Keratinocyte (primary cell): ENCODE data around the gene PSMB7.

Experiments used
- EZH2 ChIP-seq: IDR thresholded peaks from one replicate; pipeline ENCODE4 v1.6.1; 2012; ENCODE audit warnings: inconsistent platforms, mild to moderate bottlenecking, low read length, moderate library complexity
- TF ChIP-seq, protein P1 (sequence below), 3 experiments: IDR thresholded peaks in 1 of 3; conservative IDR thresholded peaks in 1 of 3; optimal IDR thresholded peaks in 1 of 3; 2 replicates in 2 of 3; 3 replicates in 1 of 3; pipeline versions ENCODE3 to v1.5.1; 2011; ENCODE audit warnings: low read length in 3 of 3, mild to moderate bottlenecking in 3 of 3, moderate library complexity in 2 of 3, control low read depth in 1 of 3, inconsistent platforms in 1 of 3; ENCODE audit not compliant: insufficient read depth in 2 of 3; ENCODE audit errors: extremely low read depth in 1 of 3

DNA sequence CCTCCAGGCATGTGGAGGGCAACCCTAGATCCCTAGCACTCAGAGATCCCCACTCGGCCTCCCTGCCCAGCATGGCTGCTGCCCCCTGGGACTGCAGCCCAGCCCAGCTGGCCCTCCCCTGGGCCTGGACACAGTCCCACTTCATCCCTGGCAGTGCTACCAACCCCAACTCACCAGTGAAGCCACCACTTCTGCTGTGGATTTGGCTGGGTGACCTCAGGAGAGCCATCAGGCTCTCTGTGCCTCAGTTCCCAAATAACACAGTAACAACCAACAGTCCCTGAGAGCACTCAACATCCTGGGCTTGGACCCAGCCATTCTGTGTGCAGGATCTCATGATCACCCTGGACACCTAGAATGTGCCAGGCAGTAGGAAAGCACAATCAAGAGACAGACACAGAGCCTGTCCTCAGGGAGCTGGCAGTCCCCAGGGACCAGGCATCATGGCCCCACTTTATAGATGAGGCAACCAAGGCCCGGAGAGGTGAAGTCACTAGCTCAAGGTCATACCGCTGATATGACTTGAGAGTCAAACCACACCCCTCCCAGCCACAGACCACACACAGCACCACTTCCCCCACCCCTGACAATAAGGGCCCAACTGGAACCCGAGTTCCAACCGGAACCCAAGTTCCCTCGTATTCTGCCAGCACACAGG is 4.7 kb upstream of the PSMB7 start:
- TF ChIP-seq, protein P1, sequence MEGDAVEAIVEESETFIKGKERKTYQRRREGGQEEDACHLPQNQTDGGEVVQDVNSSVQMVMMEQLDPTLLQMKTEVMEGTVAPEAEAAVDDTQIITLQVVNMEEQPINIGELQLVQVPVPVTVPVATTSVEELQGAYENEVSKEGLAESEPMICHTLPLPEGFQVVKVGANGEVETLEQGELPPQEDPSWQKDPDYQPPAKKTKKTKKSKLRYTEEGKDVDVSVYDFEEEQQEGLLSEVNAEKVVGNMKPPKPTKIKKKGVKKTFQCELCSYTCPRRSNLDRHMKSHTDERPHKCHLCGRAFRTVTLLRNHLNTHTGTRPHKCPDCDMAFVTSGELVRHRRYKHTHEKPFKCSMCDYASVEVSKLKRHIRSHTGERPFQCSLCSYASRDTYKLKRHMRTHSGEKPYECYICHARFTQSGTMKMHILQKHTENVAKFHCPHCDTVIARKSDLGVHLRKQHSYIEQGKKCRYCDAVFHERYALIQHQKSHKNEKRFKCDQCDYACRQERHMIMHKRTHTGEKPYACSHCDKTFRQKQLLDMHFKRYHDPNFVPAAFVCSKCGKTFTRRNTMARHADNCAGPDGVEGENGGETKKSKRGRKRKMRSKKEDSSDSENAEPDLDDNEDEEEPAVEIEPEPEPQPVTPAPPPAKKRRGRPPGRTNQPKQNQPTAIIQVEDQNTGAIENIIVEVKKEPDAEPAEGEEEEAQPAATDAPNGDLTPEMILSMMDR (optimal IDR thresholded peaks at IDR 0.05 in 1 of 3, IDR thresholded peaks at IDR 0.05 in 1 of 3, conservative IDR thresholded peaks at IDR 0.05 in 1 of 3; ENCODE audit: extremely low read depth in 1 of 3, insufficient read depth in 2 of 3, low read length in 3 of 3) = no peak
- TF ChIP-seq EZH2 = no peak
